Activated CD8-positive, alpha-beta memory T cell treated with anti-CD3 and anti-CD28 coated beads for 48 hours (primary cell): ENCODE data around the gene GTF2F2.
"Not testable (repeated sequence)": the region's sequence is repeated elsewhere in the genome, so short reads cannot be mapped to it uniquely, and the experiment has no call there.

ENCODE experiments used
- DNase-seq, 3 experiments: peaks; one replicate each; pipeline ENCODE4 v3.0.0-alpha.2; 2020; ENCODE audit warnings: low read depth in 2 of 3, low spot score in 2 of 3

The GTF2F2 gene

DNA sequence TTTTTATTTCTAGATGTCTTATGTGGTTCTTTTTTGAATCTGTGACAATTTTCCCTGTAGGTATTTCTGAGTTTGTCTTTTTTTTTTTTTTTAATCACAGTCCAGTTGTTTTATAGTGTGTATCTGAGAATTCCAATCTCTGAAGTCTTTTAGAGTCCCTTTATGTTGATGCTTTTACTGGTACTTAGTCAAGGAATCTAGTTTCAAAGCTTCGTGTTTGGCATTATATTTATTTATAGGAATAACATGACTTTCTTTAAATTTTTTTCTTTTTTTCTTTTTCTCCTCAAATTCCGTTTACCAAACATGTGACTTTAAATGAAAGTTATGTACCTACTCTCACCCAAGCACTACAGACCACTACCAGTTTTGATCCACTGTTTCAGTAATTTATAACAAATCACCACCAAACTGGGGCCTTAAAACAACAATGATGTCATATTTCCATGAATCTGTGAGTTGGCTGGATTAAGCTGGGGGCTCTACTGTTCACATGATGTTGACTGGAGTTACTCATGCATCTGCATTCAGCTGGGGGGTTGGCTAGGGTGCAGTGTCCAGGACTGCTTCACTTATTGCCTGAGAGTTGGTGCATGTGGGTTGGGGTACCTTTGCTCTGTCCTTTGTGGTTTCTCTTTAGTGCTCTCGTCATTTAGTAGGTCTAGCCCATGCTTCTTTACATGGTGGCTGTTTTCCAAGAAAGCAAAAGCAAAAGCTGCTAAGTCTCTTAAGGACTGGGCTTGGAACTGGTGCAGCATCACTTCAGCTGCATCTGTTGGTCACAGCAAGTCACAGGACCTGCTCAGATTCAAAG lies 58.2 kb downstream of the GTF2F2 start:
- DNase-seq: no peak

DNA sequence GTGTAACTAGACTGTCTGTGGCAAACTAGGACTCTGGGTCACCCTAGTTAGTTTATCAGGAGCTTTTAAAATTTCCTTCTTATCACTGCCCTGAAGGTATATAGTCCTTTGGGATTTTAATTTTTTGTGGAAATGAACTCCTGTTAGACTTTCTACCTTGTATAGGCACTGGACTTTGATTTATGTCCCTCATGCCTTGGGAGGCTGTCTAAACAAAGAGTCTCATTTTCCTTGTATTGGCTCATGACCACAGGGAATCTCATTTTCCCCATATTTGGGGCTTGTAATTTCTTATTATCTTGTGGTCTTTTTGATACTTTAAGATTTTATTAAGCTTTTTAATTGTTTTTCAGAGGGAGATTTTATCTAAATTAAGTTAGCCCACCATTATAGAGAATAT lies 59.1 kb downstream of the GTF2F2 start:
- no peak for DNase-seq

DNA sequence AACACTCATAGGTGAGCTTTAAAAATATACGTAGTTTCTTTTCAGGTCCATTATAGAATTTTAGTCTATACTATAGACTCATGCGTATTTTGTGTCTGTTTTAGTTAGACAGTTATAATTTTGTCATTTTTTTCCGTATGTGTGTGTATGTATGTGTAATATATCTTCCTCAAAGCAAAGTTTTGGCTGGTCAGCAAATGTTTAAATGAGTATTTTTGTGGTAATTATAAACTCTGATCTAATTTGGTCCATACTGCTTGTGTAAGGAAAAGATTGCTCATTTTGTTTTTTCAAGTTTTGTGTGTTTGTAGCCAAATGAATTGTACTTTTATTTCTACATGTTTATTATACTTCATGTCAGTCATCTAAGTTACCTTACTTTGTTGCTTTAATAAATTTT lies 60.0 kb downstream of the GTF2F2 start:
- DNase-seq: no peak

DNA sequence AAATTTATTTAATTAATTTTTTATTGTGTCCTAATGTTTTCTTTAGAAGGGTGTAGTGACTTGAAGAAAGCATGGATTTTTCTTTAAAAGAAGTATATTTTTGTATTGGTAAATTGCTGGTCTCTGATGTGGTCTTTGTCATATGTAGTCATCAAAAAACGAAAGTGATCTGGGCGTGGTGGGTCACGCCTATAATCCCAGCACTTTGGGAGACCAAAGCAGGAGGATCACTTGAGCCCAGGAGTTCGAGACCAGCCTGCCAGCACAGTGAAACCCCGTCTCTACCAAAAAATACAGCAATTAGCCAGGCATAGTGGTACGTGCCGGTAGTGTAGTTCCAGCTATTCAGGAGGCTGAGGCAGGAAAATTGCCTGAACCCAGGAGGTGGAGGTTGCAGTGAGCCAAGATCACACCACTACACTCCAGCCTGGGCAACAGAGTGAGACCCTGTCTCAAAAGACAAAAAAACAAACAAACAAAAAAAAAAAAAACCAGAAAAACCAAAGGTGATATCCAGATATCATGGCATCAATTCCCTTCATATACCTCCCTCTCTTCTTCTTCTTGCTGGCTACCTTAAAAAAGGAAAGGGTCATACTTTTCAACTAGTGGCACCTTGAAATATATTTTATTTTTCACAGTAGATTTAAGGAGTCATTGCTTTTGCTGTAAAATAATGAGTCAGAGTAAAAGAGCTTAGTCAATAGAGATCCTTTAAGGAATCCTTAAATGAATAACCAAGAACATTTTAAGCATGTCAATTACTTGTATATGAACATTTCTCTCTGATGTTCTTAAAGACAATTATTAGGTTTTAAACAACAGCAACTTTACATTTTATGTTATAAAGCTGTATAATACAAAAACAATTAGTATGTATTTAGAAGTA lies 60.6 kb downstream of the GTF2F2 start:
- no peak for DNase-seq

DNA sequence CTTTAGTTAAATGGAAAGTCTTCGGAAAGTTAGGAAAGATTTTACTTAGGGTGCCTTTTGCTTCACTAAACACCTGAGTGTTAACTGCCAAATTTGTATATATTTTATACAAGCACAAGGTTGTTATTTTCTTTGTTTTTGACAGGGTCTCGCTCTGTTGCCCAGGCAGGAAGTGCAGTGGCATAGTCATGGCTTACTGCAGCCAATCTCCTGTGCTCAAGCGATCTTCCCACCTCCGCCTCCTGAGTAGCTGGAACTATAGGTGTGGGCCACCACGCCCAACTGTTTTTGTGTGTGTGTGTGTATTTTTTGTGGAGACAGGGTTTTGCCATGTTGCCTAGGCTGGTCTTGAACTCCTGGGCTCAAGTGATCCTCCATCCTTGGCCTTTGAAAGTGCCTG lies 64.4 kb downstream of the GTF2F2 start:
- DNase-seq: no peak

DNA sequence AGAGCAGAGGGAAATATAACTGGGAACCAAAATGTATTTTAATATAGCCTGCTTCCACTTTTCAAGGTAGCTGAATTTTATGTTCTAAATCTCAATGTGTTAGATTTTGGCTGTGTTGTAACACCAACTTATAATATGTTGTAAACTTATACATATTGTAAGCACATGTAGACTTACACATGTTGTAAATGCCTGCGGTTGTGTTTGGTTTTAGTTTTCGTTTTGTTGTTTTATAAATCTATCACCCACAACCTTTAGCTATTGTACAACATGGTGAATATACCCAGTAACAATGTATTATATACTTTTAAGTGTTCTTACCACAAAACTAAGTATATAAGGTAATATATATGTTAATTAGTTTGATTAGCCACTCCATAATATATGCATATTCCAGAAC lies 65.0 kb downstream of the GTF2F2 start:
- no peak for DNase-seq

DNA sequence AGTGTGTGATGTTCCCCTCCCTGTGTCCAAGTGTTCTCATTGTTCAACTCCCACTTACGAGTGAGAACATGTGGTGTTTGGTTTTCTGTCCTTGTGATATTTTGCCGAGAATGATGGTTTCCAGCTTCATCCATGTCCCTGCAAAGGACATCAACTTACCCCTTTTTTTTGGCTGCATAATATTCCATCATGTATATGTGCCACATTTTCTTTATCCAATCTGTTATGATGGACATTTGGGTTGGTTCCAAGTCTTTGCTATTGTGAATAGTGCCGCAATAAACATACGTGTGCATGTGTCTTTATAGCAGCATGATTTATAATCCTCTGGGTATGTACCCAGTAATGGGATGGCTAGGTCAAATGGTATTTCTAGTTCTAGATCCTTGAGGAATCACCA lies 68.8 kb downstream of the GTF2F2 start:
- not testable (repeated sequence) for DNase-seq

DNA sequence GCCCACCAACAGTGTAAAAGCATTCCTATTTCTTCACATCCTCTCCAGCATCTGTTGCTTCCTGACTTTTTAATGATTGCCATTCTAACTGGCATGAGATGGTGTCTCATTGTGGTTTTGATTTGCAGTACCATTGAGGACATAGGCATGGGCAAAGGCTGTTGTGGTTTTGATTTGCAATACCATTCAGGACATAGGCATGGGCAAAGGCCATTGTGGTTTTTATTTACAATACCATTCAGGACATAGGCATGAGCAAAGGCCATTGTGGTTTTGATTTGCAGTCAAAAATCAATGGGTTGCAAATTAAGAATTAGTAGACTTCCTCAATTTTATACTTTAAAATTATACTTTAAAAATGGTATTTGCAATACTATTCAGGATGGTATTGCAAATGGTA lies 69.2 kb downstream of the GTF2F2 start:
- DNase-seq: not testable (repeated sequence)

DNA sequence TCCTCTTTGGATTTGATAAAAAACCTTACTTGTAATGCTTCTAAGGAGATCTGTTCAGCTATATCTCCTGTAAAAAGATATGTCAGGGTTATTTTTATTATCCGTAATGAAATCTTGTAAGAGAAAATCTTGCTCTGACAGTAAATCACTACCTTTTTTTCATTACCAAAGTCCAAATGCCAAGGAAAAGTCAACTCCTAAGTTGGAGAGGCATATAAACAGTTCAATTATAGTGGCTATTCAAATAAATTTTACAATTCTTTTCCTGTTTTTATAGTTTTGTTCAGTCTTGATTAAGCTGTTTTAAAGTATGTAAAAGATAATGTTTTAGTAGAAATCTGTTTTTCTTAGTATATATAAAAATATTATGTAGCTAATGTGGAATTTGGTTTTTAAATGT lies 71.6 kb downstream of the GTF2F2 start:
- no peak for DNase-seq

DNA sequence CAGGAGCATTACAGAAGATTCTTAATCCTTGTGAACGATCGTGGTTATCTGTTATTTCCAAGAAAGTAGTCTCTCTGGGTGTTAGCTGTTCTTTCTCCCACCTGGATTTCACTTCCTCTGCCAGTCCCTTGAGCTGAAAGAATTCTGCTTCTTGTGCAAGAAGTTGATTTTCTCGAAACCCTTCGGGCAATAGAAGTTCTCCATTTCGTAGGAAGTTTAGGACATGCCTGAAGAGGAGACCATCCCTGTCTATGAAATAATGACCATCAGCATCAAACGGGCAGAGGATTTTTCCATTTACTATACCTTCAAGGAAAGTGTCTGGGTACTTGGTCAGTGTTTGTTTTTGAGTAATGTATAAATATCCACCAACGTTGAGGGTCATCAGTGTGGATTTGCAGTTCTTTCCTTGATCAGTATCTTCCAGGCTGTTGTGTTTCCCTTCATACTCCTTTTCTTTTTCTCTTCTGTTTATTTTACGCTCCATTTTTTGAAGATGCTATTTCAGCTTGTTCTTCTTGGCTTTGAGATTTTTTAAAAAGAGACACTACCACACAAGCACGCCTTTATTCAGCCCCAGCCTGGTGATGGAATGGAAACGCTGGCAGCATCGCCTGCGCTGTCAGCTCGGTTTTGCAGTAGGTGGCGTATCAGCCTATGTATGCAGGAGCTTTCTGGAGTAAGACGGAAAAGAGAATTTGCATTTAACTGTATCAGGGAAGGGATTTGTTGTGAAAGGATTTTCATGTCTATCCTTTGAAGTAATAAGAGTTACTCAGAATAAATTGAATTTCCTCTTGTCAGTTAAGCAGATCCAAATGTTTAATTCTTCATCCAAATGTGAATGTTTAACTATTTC lies 74.0 kb downstream of the GTF2F2 start:
- DNase-seq: no peak

DNA sequence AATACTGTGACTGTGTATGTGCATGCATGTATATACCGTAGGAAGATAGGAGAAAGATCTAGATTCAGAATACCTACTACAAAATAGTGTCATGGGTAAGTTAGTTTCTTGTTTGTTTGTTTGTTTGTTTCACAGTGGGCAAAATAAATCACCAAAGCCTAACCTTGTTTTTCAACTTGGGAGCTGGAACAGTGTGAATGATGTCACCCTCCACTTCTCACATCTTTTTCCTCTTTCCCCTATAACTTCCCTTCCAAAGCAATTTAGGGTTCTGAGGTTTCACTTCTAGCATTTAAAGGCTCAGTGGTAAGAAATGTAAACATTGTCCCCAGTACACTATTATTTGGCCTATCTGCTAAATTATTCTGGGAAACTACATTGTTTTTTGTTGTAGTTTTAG lies 75.1 kb downstream of the GTF2F2 start:
- DNase-seq: no peak

DNA sequence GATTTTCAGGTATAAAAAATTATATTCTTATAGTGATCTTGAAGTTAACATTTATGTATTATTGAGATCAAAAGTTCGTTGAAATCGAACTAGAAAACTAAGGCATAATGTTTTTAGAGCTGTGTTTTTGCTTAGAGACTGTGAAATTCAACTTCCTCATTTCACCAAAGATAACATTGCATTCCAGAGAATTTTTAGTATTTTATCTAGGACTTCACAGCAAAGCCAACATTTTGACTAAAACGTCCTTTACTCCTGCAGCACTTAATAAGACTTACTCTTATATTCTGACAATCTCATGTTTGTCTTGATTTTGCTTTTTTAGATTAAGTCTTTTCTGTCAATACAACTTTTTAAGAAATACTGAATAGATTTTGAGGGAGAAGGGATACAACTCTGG lies 75.8 kb downstream of the GTF2F2 start:
- DNase-seq: no peak

DNA sequence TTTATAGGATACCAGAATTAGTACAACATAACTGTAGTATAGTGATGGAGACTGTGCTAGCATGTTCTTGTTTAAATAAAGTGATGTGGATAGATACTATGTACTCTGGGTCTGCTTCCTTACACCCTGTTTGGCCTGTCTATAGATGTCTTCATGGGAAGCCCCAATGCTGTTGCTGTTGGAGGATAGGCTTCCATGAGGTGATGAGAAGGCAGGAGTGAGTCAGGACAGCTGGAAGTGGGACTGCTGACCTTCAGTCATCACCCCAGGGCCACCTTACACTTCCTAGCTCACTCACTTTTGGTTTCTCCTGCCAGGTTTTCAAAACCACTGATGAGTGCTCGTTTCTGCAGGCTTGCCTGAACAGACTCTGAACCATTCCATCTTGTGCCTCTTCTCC lies 76.3 kb downstream of the GTF2F2 start:
- DNase-seq: no peak

DNA sequence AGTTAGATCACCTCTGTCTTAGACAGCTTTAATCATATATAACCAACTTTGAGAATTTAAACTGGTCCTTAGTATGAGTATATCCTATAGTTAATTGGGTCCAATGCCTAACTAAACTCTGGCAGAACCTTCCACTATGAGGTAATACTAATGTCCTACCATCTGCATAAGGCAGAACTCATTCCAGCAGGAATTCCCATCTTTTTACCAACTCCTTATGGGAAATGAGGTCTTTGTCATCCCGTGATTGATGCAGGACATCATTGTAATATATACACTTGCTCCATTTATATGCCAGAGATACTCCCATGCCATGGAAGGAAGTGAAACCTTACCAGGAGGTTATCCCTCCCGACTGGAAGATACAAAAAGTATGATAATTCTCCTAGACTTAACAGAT lies 77.7 kb downstream of the GTF2F2 start:
- DNase-seq: no peak

DNA sequence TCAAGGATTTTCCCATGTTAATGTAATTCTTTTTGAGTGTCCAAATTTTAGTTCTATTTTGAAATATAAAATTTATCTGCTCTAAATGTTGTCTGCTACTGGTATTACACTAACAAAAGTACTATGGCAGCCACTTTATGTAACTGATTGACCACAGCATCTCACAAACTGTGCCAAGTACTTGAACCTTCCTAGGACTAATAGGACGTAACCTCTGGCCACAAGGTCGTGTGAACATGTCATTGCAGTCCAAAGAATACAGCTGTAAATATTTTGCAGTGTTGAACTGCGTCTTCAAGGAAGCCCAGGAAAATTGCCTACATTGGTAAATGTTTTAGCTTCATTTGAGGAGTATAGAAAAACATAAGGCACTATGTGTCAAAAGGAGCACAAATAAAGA lies 78.6 kb downstream of the GTF2F2 start:
- no peak for DNase-seq

DNA sequence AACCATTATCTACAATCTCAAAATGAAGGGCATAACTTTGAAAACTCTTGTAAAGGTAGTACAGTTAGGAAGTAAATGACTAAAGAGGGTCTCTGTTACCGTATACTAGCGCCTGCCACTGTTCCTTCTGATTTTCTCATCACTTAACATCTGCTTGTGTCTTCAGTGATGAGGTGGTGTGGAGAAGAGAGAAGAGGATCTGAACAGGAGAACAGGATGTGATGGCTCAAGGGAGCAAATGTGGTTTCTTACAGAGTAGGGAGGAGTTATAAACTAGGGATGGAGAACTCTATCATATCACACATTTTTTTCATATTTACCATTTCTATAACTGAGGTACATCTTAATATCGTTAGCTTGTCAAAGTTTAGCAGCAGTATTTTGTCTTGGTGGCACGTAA lies 79.4 kb downstream of the GTF2F2 start:
- DNase-seq: no peak

DNA sequence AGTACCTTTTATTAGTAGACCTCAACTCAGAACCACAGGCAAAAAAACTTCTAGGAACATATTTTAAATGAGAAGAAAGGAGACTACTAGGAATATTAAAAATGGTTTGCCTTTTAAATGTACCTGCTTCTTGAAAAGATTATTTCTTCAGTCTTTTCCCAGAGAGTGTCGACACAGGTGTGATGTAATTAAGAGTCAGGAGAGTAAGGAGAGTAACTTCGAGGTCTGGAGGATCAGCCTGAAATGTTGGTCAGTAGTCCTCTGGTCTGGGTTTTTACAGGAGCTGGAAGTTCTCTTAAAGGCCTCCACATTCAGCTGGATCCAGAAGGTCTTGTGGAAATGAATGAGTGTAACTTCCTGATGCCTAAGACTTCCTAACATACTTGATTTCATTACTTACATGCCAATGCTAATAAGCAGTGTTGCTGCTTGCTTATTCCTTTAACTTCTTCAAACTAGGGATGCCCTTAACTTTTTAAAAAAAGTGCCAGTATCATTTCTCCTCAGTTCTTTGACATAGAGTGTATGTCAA lies 80.5 kb downstream of the GTF2F2 start, which contains the start of gene KCTD4:
Gene KCTD4 (minus strand): TSS at position 345 of the 532 bp plus-strand sequence. CDS start 6,478 bp downstream, outside the sequence.
- DNase-seq: no peak

DNA sequence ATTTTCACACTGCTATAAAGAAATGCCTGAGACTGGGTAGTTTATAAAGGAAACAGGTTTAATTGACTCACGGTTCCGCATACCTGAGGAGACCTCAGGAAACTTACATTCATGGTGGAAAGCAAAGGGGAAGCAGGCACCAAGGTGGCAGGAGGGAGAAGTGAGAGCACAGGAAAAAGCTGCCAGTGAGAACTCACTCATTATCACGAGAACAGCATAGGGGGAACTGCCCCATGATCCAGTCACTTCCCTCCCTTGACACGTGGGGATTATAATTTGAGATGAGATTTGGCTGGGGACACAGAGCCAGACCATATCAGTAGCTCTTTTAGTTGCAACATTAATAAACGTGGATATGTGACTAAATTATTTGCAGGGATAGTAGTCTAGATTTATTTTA lies 84.8 kb downstream of the GTF2F2 start:
- DNase-seq: no peak

DNA sequence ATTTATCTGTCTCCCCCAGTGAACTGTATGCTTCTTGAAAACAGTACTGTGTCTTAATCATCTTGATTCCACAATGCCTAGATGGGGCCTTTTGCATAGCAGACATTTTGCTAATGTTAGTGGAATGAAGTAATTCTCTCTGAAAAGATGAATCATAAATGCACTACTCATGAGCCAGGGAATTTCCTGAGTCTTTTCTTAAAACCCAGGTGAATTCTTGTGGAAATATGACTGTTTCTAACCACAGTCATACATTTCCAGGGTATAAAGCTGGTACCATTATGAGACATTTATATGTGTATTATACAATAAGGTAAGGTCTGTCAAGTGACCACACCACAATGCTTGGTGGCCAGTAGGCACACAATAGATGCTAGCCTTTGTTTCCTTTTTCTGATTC lies 86.0 kb downstream of the GTF2F2 start:
- DNase-seq: no peak

DNA sequence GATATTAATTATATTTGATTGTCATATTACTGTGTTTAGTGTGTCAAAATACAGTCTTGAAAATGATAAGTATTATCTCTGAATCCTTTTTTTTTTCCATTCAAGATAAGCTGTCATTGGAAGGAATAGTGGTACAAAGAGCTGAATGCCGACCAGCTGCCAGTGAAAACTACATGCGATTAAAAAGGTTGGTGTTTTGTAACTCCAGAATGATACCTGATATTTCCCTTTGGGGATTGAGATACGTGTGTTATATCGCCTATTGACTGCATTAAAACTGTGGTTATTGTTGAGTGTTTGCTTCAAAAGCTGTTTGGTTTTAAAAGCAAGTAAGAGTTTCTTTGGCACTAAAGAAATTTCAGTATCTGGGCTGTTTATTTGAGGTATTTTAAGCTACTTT lies 87.0 kb downstream of the GTF2F2 start:
- DNase-seq: no peak

DNA sequence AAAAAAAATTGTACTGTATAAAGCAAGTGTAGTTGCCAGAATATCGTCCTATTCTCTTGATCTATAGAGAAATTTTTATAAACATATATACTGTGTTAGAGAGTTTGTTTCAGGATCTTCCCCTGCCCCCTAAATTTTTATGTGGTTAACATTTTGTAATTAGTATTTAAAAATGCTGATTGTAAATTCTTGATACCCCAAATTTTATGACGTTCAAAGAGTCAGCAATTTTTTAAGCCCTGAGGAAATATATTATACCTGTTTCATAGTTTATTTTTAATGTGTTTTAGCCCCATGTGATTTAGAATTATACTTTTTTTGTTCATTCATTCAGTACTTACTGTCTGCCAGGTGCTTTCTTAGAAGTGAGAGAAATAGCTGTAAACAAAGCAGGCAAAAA lies 87.8 kb downstream of the GTF2F2 start:
- DNase-seq: no peak
